Fibroblast of skin of right biceps (primary cell): ENCODE measurements around the gene MYO18B.
A peak's percentile ranks its signal among the peaks of the same experiment; 100 is the strongest.

Source experiments
- DNase-seq: peaks from one replicate; pipeline ENCODE4 v3.0.0-alpha.2; 2013

Gene MYO18B

GRCh38 chr22:25777870-25778269 lies 35.9 kb downstream of the MYO18B start:
- DNase-seq, result peak; percentile 30

GRCh38 chr22:25779426-25779825 lies 37.4 kb downstream of the MYO18B start:
- DNase-seq, result no peak

- DNase-seq, result no peak
These were observed 37.9 kb downstream of the MYO18B start for GRCh38 chr22:25779890-25780289.

- DNase-seq, result no peak
These were observed 38.7 kb downstream of the MYO18B start for GRCh38 chr22:25780673-25781072.

- no peak for DNase-seq
These were observed 39.8 kb downstream of the MYO18B start for GRCh38 chr22:25781801-25782200.

GRCh38 chr22:25782831-25783230 lies 40.8 kb downstream of the MYO18B start:
- DNase-seq, result no peak

GRCh38 chr22:25783856-25784255 lies 41.9 kb downstream of the MYO18B start:
- DNase-seq, result no peak

GRCh38 chr22:25786165-25786564 lies 44.2 kb downstream of the MYO18B start:
- no peak for DNase-seq

- DNase-seq, result no peak
These were observed 49.6 kb downstream of the MYO18B start for GRCh38 chr22:25791556-25791955.

GRCh38 chr22:25795478-25795877 lies 53.5 kb downstream of the MYO18B start:
- DNase-seq, result no peak

- DNase-seq, result no peak
These were observed 55.7 kb downstream of the MYO18B start for GRCh38 chr22:25797498-25798290.

GRCh38 chr22:25800766-25801165 lies 58.8 kb downstream of the MYO18B start:
- DNase-seq, result peak; percentile 4

- DNase-seq, result no peak
These were observed 60.0 kb downstream of the MYO18B start for GRCh38 chr22:25802018-25802417.

- no peak for DNase-seq
These were observed 62.7 kb downstream of the MYO18B start for GRCh38 chr22:25804676-25805075.

GRCh38 chr22:25806579-25806978 lies 64.6 kb downstream of the MYO18B start:
- DNase-seq, result no peak

GRCh38 chr22:25814685-25815084 lies 72.7 kb downstream of the MYO18B start:
- no peak for DNase-seq

- DNase-seq, result no peak
These were observed 73.6 kb downstream of the MYO18B start for GRCh38 chr22:25815561-25815960.

- no peak for DNase-seq
These were observed 74.6 kb downstream of the MYO18B start for GRCh38 chr22:25816522-25817059.

- no peak for DNase-seq
These were observed 75.3 kb downstream of the MYO18B start for GRCh38 chr22:25817092-25817943.

GRCh38 chr22:25818541-25818940 lies 76.6 kb downstream of the MYO18B start:
- DNase-seq, result no peak

- no peak for DNase-seq
These were observed 80.4 kb downstream of the MYO18B start for GRCh38 chr22:25822344-25822743.

GRCh38 chr22:25823276-25823675 lies 81.3 kb downstream of the MYO18B start:
- DNase-seq, result no peak

GRCh38 chr22:25824828-25825423 lies 82.9 kb downstream of the MYO18B start:
- DNase-seq, result no peak
